ENCODE results near the gene SMTN.

Gene SMTN

DNA sequence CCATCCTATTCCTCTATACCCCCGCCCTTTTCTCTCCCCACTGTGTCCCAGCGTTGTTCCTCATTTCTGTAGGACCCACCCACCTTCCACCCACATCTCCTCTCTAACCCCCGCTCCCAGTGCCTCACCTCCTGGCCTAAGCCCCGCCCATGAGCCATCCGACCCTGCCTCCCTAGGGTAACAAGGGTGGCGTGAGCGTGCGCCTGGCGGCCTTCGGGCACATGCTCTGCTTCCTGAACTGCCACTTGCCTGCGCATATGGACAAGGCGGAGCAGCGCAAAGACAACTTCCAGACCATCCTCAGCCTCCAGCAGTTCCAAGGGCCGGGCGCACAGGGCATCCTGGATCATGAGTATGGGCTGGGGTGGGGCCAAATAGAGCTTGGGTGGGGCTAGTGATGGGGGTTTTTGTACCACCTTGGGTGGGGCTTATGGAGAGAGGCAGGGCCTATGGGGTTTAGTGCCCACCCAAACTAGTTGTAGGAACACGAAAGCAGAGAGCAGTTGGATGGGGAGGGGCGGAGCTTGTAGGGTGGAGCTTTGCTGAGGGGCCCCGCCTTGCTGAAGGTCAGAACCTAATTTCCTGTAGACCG, 46.2 kb downstream of the SMTN start:
- H3K9me3 Mint-ChIP-seq, result no peaks in the 10 kb centered on the region
- DNase-seq (ENCODE audit: low spot score), result no peak
- H3K4me1 Mint-ChIP-seq (ENCODE audit: low read depth), result peaks cover 4% of the 10 kb centered on the region
- no peaks in the 10 kb centered on the region for H3K27me3 Mint-ChIP-seq (ENCODE audit: low read depth)
- no peaks in the 10 kb centered on the region for H3K36me3 Mint-ChIP-seq (ENCODE audit: low read depth)
- H3K27ac Mint-ChIP-seq, result no peak overlapping the region
- no peak overlapping the region for H3K4me3 Mint-ChIP-seq

DNA sequence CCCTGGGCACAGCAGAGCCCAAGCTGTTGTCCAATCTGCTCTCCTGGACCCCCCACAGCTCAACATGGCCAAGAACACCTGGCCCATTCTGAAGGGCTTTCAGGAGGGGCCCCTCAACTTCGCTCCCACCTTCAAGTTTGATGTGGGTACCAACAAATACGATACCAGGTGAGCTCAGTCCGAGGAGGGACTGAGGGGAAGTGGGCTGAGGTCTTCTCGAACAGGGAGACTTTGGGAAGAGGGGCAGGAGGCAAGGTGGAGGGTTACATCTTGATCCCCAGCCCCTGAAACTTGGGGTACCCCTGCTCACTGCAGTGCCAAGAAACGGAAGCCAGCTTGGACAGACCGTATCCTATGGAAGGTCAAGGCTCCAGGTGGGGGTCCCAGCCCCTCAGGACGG, 47.0 kb downstream of the SMTN start:
- no peaks in the 10 kb centered on the region for H3K9me3 Mint-ChIP-seq
- H3K36me3 Mint-ChIP-seq (ENCODE audit: low read depth), result no peaks in the 10 kb centered on the region
- no peak overlapping the region for H3K4me3 Mint-ChIP-seq
- H3K27me3 Mint-ChIP-seq (ENCODE audit: low read depth), result no peaks in the 10 kb centered on the region
- no peak overlapping the region for H3K27ac Mint-ChIP-seq
- H3K4me1 Mint-ChIP-seq (ENCODE audit: low read depth), result peaks cover 4% of the 10 kb centered on the region
- no peak for DNase-seq (ENCODE audit: low spot score)

DNA sequence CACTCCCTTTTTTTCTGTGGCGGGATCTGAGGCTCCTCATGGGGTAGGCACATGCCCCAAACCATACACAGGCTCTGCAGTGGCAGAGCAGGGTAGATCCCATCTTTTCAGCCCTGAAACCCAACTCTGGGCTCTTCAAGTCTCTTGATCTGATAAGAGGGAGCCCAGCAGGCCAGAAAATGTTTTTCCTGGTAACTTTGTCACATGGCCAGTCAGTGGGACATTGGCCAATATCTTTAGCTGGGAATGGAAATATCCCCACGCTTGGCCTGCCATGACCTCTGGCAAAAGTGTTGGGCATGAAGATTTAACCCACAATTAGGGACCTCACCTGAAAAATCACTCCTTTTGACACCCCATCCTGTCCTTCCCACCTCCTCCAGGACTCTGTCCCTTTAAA, 49.8 kb downstream of the SMTN start:
- Mint-ChIP-seq H3K27me3 (ENCODE audit: low read depth) (no peaks in the 10 kb centered on the region), H3K9me3 (no peaks in the 10 kb centered on the region), H3K36me3 (ENCODE audit: low read depth) (no peaks in the 10 kb centered on the region), H3K27ac (no peak overlapping the region), H3K4me1 (ENCODE audit: low read depth) (peaks cover 4% of the 10 kb centered on the region), H3K4me3 (no peak overlapping the region)
- DNase-seq (ENCODE audit: low spot score), result no peak

DNA sequence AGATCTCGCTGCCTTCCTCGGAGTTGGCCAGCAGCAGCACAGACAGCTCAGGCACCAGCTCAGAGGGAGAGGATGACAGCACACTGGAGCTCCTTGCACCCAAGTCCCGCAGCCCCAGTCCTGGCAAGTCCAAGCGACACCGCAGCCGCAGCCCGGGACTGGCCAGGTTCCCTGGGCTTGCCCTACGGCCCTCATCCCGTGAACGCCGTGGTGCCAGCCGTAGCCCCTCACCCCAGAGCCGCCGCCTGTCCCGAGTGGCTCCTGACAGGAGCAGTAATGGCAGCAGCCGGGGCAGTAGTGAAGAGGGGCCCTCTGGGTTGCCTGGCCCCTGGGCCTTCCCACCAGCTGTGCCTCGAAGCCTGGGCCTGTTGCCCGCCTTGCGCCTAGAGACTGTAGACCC, 52.8 kb downstream of the SMTN start:
- Mint-ChIP-seq H3K27me3 (ENCODE audit: low read depth) (no peaks in the 10 kb centered on the region), H3K4me1 (ENCODE audit: low read depth) (no peaks in the 10 kb centered on the region), H3K27ac (no peak overlapping the region), H3K36me3 (ENCODE audit: low read depth) (no peaks in the 10 kb centered on the region), H3K9me3 (no peaks in the 10 kb centered on the region), H3K4me3 (no peak overlapping the region)
- no peak for DNase-seq (ENCODE audit: low spot score)

DNA sequence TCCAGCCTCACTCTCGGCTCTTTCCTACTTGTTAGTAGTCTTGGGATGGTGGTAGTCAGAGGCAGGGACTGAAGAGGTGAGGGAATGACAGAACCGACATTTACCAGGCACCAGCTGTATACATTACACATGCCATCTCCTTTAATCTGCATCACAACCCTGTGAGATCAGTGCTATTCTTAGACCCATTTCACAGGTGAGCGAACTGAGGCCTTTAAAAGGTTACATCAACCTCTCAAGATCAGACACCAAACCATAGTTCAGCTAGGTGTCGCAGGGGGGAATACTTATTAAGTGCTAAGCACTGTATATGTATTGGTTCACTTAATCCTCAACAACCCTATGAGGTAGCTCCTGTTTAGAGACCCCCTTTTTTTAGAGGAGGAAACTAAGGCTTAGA, 53.6 kb downstream of the SMTN start:
- Mint-ChIP-seq H3K27me3 (ENCODE audit: low read depth) (no peaks in the 10 kb centered on the region), H3K27ac (no peak overlapping the region), H3K4me3 (no peak overlapping the region), H3K9me3 (no peaks in the 10 kb centered on the region), H3K36me3 (ENCODE audit: low read depth) (no peaks in the 10 kb centered on the region), H3K4me1 (ENCODE audit: low read depth) (no peaks in the 10 kb centered on the region)
- no peak for DNase-seq (ENCODE audit: low spot score)

DNA sequence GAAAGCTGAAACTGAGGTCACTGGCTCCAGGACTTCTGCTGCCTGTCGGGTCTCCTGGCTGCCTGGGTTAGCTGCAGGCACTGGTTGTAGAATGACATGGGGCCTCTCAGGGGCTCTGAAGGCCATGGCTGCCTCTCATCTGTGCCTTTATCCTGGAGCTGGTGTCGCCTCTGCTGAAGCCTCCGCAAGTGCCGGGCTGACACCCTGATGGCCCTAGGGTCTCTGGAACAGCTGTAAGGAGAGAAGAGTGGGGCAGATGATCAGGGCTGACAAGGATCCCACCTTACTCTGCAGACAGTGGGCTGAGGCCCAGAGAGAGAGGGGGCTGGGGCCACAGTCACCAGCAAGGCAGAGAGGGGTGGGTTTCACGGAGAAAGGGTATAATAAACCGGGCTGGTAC, 54.6 kb downstream of the SMTN start:
- no peaks in the 10 kb centered on the region for H3K9me3 Mint-ChIP-seq
- no peak overlapping the region for H3K4me3 Mint-ChIP-seq
- H3K36me3 Mint-ChIP-seq (ENCODE audit: low read depth), result no peaks in the 10 kb centered on the region
- no peaks in the 10 kb centered on the region for H3K4me1 Mint-ChIP-seq (ENCODE audit: low read depth)
- no peak overlapping the region for H3K27ac Mint-ChIP-seq
- DNase-seq (ENCODE audit: low spot score), result no peak
- no peaks in the 10 kb centered on the region for H3K27me3 Mint-ChIP-seq (ENCODE audit: low read depth)

DNA sequence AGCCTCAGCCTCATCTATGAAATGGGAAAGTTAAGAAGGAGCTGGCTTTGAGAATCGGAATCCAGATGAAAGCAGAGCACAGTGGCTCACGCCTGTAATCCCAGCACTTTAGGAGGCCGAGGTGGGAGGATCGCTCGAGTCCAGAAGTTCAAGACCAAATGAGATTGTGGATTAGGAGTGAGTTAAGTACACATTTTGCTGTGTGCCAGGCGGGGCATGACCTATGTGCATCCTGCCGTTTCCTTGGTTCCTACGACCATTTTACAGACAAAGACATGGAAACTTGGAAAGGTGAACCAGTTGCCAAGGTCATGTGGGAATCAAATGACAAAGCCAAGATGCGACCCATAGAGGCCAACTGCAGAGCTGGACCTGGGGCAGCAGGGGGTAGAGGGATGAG, 55.0 kb downstream of the SMTN start:
- Mint-ChIP-seq H3K4me3 (no peak overlapping the region), H3K27me3 (ENCODE audit: low read depth) (no peaks in the 10 kb centered on the region)
- no peak for DNase-seq (ENCODE audit: low spot score)

DNA sequence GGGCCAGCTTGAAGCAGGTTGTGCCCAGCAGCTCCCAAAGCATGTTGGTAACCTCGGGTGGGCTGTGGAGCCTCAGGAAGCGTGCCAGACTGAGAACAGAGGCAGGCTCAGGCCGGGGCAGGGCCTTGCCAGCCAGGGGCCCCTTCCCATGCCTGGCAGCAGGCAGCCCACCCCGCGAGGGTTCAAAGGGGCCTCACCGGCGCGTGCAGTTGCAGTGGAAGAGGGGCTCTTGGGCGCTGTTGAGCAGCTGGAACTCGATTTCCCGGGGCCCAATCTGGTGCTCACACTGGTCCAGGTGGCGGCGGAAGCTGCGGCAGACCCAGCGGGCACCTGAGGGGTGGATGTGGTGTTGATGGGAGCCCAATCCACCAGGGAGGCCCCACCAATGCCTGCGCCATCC, 55.6 kb downstream of the SMTN start:
- Mint-ChIP-seq H3K9me3 (no peaks in the 10 kb centered on the region), H3K27ac (no peak overlapping the region), H3K36me3 (ENCODE audit: low read depth) (no peaks in the 10 kb centered on the region), H3K27me3 (ENCODE audit: low read depth) (no peaks in the 10 kb centered on the region), H3K4me1 (ENCODE audit: low read depth) (no peaks in the 10 kb centered on the region), H3K4me3 (no peak overlapping the region)
- no peak for DNase-seq (ENCODE audit: low spot score)

More for the DNA sequence above, 55.0 kb downstream of the SMTN start:
- Mint-ChIP-seq H3K9me3 (no peaks in the 10 kb centered on the region), H3K27ac (no peak overlapping the region), H3K4me1 (ENCODE audit: low read depth) (no peaks in the 10 kb centered on the region), H3K36me3 (ENCODE audit: low read depth) (no peaks in the 10 kb centered on the region)

DNA sequence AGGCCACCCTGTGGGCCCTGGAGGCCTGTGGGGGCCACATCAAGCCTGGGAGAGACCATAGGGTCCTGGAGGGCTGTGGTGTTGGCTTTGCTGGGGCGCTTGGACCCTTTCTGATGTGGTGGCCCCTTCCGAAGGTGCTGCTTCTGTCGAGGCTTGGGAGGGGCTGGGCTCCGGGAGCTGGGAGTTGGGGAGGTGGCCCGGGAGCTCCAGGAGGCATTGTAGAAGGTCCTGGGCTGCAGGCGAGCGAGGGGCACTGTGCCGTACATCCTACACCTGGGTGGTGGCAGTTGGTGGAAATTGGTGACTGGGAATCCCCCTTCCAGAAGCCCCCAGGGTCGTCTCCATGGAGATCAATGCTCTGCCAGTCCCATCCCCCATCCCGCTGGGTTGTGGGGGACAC, 56.6 kb downstream of the SMTN start:
- no peak for DNase-seq (ENCODE audit: low spot score)
- H3K27ac Mint-ChIP-seq, result no peak overlapping the region

DNA sequence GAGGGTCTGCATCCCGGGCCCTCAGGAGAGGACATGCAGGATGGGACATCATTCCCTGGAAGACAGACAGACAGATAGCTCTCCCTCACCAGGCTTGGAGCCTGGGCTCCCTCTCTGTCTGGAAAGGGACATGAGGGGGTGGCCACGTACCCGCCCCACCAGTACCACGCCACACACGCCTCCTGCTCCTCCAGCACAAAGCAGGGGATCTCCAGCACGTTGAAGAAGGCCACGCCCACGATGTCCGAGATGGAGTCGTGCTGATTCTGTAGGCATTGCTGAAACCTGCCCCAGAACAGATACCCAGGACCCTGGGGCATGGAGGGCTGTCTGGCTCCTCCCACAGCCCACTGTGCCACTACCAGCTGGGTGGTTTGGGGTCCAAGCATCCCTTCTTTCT, 57.0 kb downstream of the SMTN start:
- H3K27me3 Mint-ChIP-seq (ENCODE audit: low read depth), result no peaks in the 10 kb centered on the region
- H3K9me3 Mint-ChIP-seq, result no peaks in the 10 kb centered on the region
- H3K27ac Mint-ChIP-seq, result no peak overlapping the region
- no peaks in the 10 kb centered on the region for H3K36me3 Mint-ChIP-seq (ENCODE audit: low read depth)
- no peak for DNase-seq (ENCODE audit: low spot score)
- H3K4me1 Mint-ChIP-seq (ENCODE audit: low read depth), result no peaks in the 10 kb centered on the region
- H3K4me3 Mint-ChIP-seq, result no peak overlapping the region

More for the DNA sequence above, 56.6 kb downstream of the SMTN start:
- Mint-ChIP-seq H3K36me3 (ENCODE audit: low read depth) (no peaks in the 10 kb centered on the region), H3K9me3 (no peaks in the 10 kb centered on the region), H3K4me1 (ENCODE audit: low read depth) (no peaks in the 10 kb centered on the region), H3K4me3 (no peak overlapping the region), H3K27me3 (ENCODE audit: low read depth) (no peaks in the 10 kb centered on the region)

DNA sequence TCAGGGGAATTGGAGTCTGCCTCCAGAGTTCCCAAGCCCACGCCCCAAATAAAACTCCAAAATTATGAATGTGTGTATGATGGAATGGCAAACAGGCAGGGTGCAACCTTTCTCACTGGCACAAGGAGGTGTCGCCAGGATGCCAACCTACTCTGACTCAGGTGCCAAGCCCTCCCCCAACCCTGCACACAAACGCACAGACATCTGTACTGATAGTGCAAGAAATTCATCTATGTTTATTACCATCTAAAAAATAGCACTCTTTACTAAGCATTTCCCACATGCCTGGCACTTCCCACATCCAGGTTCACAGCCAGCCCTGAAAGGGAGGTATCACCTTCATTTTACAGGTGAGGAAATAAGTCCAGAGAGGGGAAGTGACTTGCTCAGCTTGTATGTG, 57.9 kb downstream of the SMTN start:
- no peak overlapping the region for H3K4me3 Mint-ChIP-seq

DNA sequence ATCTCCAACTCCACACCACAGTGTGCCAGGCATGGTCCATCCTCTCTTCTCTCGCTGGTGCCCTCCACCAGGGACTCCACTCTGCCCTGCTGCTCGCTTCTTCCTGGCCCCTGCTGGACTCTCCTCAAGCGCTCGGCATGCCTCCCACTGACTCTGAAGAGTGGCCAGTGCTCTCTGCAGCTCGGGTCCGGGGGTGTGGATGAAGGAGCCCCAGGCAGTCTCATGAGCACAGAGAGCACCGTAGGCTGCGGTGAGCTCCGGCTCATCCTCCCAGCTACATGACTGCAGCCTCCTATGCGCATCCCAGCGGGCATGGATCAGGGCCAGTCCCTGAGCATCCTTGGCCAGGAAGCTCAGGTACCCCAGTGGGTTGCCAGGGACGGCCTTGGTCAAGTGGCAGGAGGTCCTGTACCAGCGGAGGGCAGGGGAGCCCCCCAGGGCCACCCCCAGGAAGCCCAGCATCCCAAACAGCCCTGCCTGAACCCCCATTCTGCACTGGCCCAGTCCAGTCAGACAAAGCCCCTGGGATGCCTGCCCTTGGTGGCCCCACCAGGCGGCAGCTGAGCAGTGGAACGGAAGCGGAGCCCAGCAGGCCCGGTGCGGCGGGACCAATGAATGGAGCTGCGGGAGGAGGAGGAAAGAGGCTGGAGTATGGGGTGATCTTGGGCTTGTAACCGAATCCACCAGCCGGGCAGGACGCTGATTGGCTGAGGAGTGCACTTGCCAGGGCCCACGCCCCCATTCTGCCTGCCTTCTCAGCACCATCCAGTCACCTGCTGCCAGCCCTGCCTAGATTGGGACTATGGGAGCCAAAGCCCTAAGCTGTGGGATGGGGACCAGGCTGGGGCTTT, 59.0 kb downstream of the SMTN start, which contains the start of gene PLA2G3:
Gene PLA2G3, minus strand, starts transcription at position 643 of the 851 bp plus-strand sequence. Its CDS starts 154 bp downstream, at position 489.
- DNase-seq (ENCODE audit: low spot score), result no peak
- no peak within 1 kb of the TSS for H3K4me3 Mint-ChIP-seq
- no peaks in the 10 kb centered on the region for H3K27me3 Mint-ChIP-seq (ENCODE audit: low read depth)
- H3K4me1 Mint-ChIP-seq (ENCODE audit: low read depth), result peaks cover 5% of the 10 kb centered on the region
- H3K27ac Mint-ChIP-seq, result no peak within 1 kb of the TSS
- H3K9me3 Mint-ChIP-seq, result peaks cover 5% of the 10 kb centered on the region
- H3K36me3 Mint-ChIP-seq (ENCODE audit: low read depth), result no peaks in the 10 kb centered on the region

More for the DNA sequence above, 57.9 kb downstream of the SMTN start:
- Mint-ChIP-seq H3K36me3 (ENCODE audit: low read depth) (no peaks in the 10 kb centered on the region), H3K27me3 (ENCODE audit: low read depth) (no peaks in the 10 kb centered on the region), H3K4me1 (ENCODE audit: low read depth) (peaks cover 2% of the 10 kb centered on the region), H3K27ac (no peak overlapping the region), H3K9me3 (no peaks in the 10 kb centered on the region)
- DNase-seq (ENCODE audit: low spot score), result no peak

DNA sequence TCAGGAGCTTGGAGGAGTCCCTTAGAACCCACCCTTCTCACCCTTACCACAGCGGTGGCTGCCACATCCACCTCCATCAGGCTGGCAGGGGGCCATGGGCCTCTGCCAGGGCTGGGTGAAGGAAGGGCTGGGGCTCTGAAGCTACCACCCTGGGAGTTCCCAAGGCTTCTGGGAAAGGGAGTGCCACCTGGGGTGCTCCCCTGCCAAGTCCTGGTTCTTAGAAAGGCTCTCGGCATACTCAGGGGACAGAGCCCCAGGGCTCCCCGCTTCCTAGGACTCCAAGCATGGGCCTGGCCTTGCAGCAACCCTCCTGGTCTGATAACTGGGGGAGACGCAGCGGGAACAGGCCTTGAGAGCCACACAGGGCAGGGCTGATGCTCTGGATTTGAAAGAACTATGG, 59.6 kb downstream of the SMTN start:
- Mint-ChIP-seq H3K4me1 (ENCODE audit: low read depth) (peaks cover 5% of the 10 kb centered on the region), H3K27ac (no peak overlapping the region), H3K36me3 (ENCODE audit: low read depth) (no peaks in the 10 kb centered on the region), H3K9me3 (peaks cover 7% of the 10 kb centered on the region), H3K27me3 (ENCODE audit: low read depth) (no peaks in the 10 kb centered on the region), H3K4me3 (no peak overlapping the region)
- no peak for DNase-seq (ENCODE audit: low spot score)

DNA sequence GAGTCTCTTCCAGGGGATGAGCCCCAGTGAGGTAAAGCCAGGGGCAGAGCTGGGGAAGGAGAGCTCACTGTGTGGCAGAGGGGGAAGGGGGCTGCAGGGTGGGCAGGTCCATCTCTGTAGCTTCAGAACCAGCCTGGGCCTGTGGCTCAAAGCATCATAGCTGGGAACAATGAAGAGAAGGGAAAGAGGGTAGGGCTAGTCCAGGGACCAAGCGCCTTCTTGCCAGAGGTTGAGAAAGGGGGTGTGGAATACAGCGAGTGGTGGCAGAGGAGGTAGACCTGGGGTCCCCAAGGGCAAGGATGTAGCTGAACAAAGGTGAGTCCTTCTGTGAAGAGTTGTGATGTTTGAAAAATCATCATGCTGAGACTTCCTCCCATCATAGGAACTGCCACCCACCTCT, 60.4 kb downstream of the SMTN start:
- Mint-ChIP-seq H3K27me3 (ENCODE audit: low read depth) (no peaks in the 10 kb centered on the region), H3K36me3 (ENCODE audit: low read depth) (no peaks in the 10 kb centered on the region), H3K4me1 (ENCODE audit: low read depth) (peaks cover 5% of the 10 kb centered on the region), H3K27ac (no peak overlapping the region), H3K4me3 (no peak overlapping the region), H3K9me3 (peaks cover 7% of the 10 kb centered on the region)
- no peak for DNase-seq (ENCODE audit: low spot score)
